Liver (tissue), 3 donors: ENCODE data around the gene NTF3.

Experiments used
- ATF3 ChIP-seq: IDR thresholded peaks from 2 replicates; pipeline ENCODE4 v1.6.1; 2016; ENCODE audit warnings: antibody characterized with exemption
- EGR1 ChIP-seq, 2 donors: IDR thresholded peaks; 2 replicates each; pipeline ENCODE4 v1.6.1; 2016 to 2018; ENCODE audit warnings: antibody characterized with exemption in 2 of 2, low read depth in 2 of 2
- FOXA1 ChIP-seq: IDR thresholded peaks from 2 replicates; pipeline ENCODE4 v1.6.1; 2016; ENCODE audit warnings: antibody characterized with exemption
- GABPA ChIP-seq, 2 donors: IDR thresholded peaks in 1 of 2; conservative IDR thresholded peaks in 1 of 2; 2 replicates each; pipeline ENCODE4 v1.6.1; 2016; ENCODE audit warnings: antibody characterized with exemption in 2 of 2, mild to moderate bottlenecking in 1 of 2, moderate library complexity in 1 of 2
- JUND ChIP-seq, 2 donors: IDR thresholded peaks; 2 replicates each; pipeline ENCODE4 v1.6.1; 2016; ENCODE audit warnings: antibody characterized with exemption in 2 of 2
- RAD21 ChIP-seq, 2 donors: IDR thresholded peaks; 2 replicates each; pipeline ENCODE4 v1.6.1; 2016; ENCODE audit warnings: antibody characterized with exemption in 2 of 2, mild to moderate bottlenecking in 2 of 2
- REST ChIP-seq: IDR thresholded peaks from 2 replicates; pipeline ENCODE4 v1.6.1; 2016; ENCODE audit warnings: antibody characterized with exemption, mild to moderate bottlenecking
- RXRA ChIP-seq, 2 donors: IDR thresholded peaks; 2 replicates each; pipeline ENCODE4 v1.6.1; 2017 to 2018; ENCODE audit warnings: antibody characterized with exemption in 2 of 2, mild to moderate bottlenecking in 1 of 2
- SP1 ChIP-seq: IDR thresholded peaks from 2 replicates; pipeline ENCODE4 v1.6.1; 2018; ENCODE audit warnings: antibody characterized with exemption, mild to moderate bottlenecking
- TAF1 ChIP-seq: conservative IDR thresholded peaks from 2 replicates; pipeline ENCODE4 v1.6.1; 2016; ENCODE audit warnings: antibody characterized with exemption, mild to moderate bottlenecking
- YY1 ChIP-seq: IDR thresholded peaks from 2 replicates; pipeline ENCODE4 v1.6.1; 2016; ENCODE audit warnings: antibody characterized with exemption, mild to moderate bottlenecking
- ZBTB33 ChIP-seq: IDR thresholded peaks from 2 replicates; pipeline ENCODE4 v1.6.1; 2016; ENCODE audit warnings: antibody characterized with exemption
- TF ChIP-seq, protein P1 (sequence below): fragments of 150-350 bp; IDR thresholded peaks from 2 replicates; pipeline ENCODE4 v1.5.1; 2017; ENCODE audit warnings: improper control_type of control experiment, low read depth, low read length; ENCODE audit not compliant: missing input control
- TF ChIP-seq, protein P2 (sequence below): IDR thresholded peaks from 2 replicates; pipeline ENCODE4 v1.6.1; 2016; ENCODE audit warnings: antibody characterized with exemption
- donor health status: healthy.
- donor health status: healthy.

DNA sequence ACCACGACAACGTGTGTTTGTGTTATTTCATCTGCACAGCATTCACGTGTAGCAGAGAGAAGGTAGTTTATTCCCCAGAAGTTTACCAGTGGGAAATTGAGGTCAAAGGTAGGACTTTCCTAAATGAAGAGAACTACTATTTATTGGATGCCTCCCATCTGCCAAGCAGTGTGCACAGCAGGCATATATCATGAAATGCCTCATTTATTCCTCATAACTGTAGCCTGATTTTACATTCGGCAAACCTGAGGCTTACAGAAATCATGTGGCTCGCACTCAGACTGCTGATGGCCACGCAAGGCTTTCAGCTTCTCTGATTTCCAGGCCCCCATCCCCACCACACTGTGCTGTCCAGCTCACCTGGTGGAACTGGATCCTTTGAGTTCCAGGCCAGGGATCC is 33.5 kb downstream of the NTF3 start:
- TF ChIP-seq, protein P1, sequence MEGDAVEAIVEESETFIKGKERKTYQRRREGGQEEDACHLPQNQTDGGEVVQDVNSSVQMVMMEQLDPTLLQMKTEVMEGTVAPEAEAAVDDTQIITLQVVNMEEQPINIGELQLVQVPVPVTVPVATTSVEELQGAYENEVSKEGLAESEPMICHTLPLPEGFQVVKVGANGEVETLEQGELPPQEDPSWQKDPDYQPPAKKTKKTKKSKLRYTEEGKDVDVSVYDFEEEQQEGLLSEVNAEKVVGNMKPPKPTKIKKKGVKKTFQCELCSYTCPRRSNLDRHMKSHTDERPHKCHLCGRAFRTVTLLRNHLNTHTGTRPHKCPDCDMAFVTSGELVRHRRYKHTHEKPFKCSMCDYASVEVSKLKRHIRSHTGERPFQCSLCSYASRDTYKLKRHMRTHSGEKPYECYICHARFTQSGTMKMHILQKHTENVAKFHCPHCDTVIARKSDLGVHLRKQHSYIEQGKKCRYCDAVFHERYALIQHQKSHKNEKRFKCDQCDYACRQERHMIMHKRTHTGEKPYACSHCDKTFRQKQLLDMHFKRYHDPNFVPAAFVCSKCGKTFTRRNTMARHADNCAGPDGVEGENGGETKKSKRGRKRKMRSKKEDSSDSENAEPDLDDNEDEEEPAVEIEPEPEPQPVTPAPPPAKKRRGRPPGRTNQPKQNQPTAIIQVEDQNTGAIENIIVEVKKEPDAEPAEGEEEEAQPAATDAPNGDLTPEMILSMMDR, result no peak
- TF ChIP-seq, protein P2, sequence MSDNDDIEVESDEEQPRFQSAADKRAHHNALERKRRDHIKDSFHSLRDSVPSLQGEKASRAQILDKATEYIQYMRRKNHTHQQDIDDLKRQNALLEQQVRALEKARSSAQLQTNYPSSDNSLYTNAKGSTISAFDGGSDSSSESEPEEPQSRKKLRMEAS, result no peak
- TF ChIP-seq YY1 (no peak), RAD21 (IDR thresholded peaks at IDR 0.05) (no peak), SP1 (no peak), ATF3 (no peak), FOXA1 (no peak), REST (no peak), TAF1 (no peak), JUND (IDR thresholded peaks at IDR 0.05) (no peak), RXRA (IDR thresholded peaks at IDR 0.05) (no peak), GABPA (IDR thresholded peaks at IDR 0.05 in 1 of 2, conservative IDR thresholded peaks at IDR 0.05 in 1 of 2) (no peak), EGR1 (IDR thresholded peaks at IDR 0.05; ENCODE audit: low read depth in 2 of 2) (no peak), ZBTB33 (no peak)
